ENCODE results near the gene RHAG.

Gene RHAG

GRCh38 chr6:49653942-49654341 is 17.3 kb upstream of the RHAG start:
- H3K36me3 ChIP-seq (ENCODE audit: control insufficient read depth, insufficient read depth, low read length) = no peaks in the 10 kb centered on the region
- no peak overlapping the region for H3K4me3 ChIP-seq (ENCODE audit: low read length)
- no peak overlapping the region for H3K27ac ChIP-seq (ENCODE audit: low read length)
- no peak for DNase-seq (ENCODE audit: low read depth, low spot score)
- H3K9me3 ChIP-seq (ENCODE audit: control insufficient read depth, insufficient read depth, low read length) = no peaks in the 10 kb centered on the region
- WGBS (ENCODE audit: insufficient coverage, insufficient read length) = no CpG with 5 or more reads among the region's 1 CpG
- no peaks in the 10 kb centered on the region for H3K27me3 ChIP-seq (ENCODE audit: control insufficient read depth, insufficient read depth, low read length)
- H3K4me1 ChIP-seq (ENCODE audit: control insufficient read depth, insufficient read depth, low read length) = no peaks in the 10 kb centered on the region

GRCh38 chr6:49653438-49653837 is 16.8 kb upstream of the RHAG start:
- H3K9me3 ChIP-seq (ENCODE audit: control insufficient read depth, insufficient read depth, low read length) = no peaks in the 10 kb centered on the region
- H3K36me3 ChIP-seq (ENCODE audit: control insufficient read depth, insufficient read depth, low read length) = no peaks in the 10 kb centered on the region
- WGBS (ENCODE audit: insufficient coverage, insufficient read length) = no CpG with 5 or more reads among the region's 2 CpGs
- no peaks in the 10 kb centered on the region for H3K4me1 ChIP-seq (ENCODE audit: control insufficient read depth, insufficient read depth, low read length)
- H3K27me3 ChIP-seq (ENCODE audit: control insufficient read depth, insufficient read depth, low read length) = no peaks in the 10 kb centered on the region
- no peak overlapping the region for H3K4me3 ChIP-seq (ENCODE audit: low read length)
- no peak overlapping the region for H3K27ac ChIP-seq (ENCODE audit: low read length)
- no peak for DNase-seq (ENCODE audit: low read depth, low spot score)

GRCh38 chr6:49651239-49651638 is 14.6 kb upstream of the RHAG start:
- no peak for DNase-seq (ENCODE audit: low read depth, low spot score)
- WGBS (ENCODE audit: insufficient coverage, insufficient read length) = no CpG with 5 or more reads among the region's 2 CpGs
- no peaks in the 10 kb centered on the region for H3K9me3 ChIP-seq (ENCODE audit: control insufficient read depth, insufficient read depth, low read length)

GRCh38 chr6:49649988-49650387 is 13.3 kb upstream of the RHAG start:
- no peak for DNase-seq (ENCODE audit: low read depth, low spot score)
- Histone ChIP-seq H3K4me1 (ENCODE audit: control insufficient read depth, insufficient read depth, low read length) (no peaks in the 10 kb centered on the region), H3K36me3 (ENCODE audit: control insufficient read depth, insufficient read depth, low read length) (no peaks in the 10 kb centered on the region), H3K4me3 (ENCODE audit: low read length) (no peak overlapping the region), H3K27ac (ENCODE audit: low read length) (no peak overlapping the region), H3K9me3 (ENCODE audit: control insufficient read depth, insufficient read depth, low read length) (no peaks in the 10 kb centered on the region), H3K27me3 (ENCODE audit: control insufficient read depth, insufficient read depth, low read length) (no peaks in the 10 kb centered on the region)
- WGBS (ENCODE audit: insufficient coverage, insufficient read length) = no CpG with 5 or more reads among the region's 1 CpG

More at GRCh38 chr6:49651239-49651638, 14.6 kb upstream of the RHAG start:
- H3K27me3 ChIP-seq (ENCODE audit: control insufficient read depth, insufficient read depth, low read length) = no peaks in the 10 kb centered on the region
- no peaks in the 10 kb centered on the region for H3K4me1 ChIP-seq (ENCODE audit: control insufficient read depth, insufficient read depth, low read length)
- no peak overlapping the region for H3K4me3 ChIP-seq (ENCODE audit: low read length)
- H3K36me3 ChIP-seq (ENCODE audit: control insufficient read depth, insufficient read depth, low read length) = no peaks in the 10 kb centered on the region
- H3K27ac ChIP-seq (ENCODE audit: low read length) = no peak overlapping the region

- no peaks in the 10 kb centered on the region for H3K27me3 ChIP-seq (ENCODE audit: control insufficient read depth, insufficient read depth, low read length)
- no peaks in the 10 kb centered on the region for H3K4me1 ChIP-seq (ENCODE audit: control insufficient read depth, insufficient read depth, low read length)
- no peaks in the 10 kb centered on the region for H3K9me3 ChIP-seq (ENCODE audit: control insufficient read depth, insufficient read depth, low read length)
- no peak for DNase-seq (ENCODE audit: low read depth, low spot score)
- H3K4me3 ChIP-seq (ENCODE audit: low read length) = no peak overlapping the region
- no peak overlapping the region for H3K27ac ChIP-seq (ENCODE audit: low read length)
- no peaks in the 10 kb centered on the region for H3K36me3 ChIP-seq (ENCODE audit: control insufficient read depth, insufficient read depth, low read length)
These were observed 11.4 kb upstream of the RHAG start for GRCh38 chr6:49648036-49648435.

- WGBS (ENCODE audit: insufficient coverage, insufficient read length) = no CpG with 5 or more reads among the region's 2 CpGs
These were observed 10.8 kb upstream of the RHAG start for GRCh38 chr6:49647476-49647875.

GRCh38 chr6:49646942-49647341 is 10.3 kb upstream of the RHAG start:
- no peaks in the 10 kb centered on the region for H3K27me3 ChIP-seq (ENCODE audit: control insufficient read depth, insufficient read depth, low read length)
- no peaks in the 10 kb centered on the region for H3K4me1 ChIP-seq (ENCODE audit: control insufficient read depth, insufficient read depth, low read length)
- no peaks in the 10 kb centered on the region for H3K9me3 ChIP-seq (ENCODE audit: control insufficient read depth, insufficient read depth, low read length)
- WGBS (ENCODE audit: insufficient coverage, insufficient read length) = no CpG with 5 or more reads among the region's 4 CpGs
- no peak for DNase-seq (ENCODE audit: low read depth, low spot score)
- no peaks in the 10 kb centered on the region for H3K36me3 ChIP-seq (ENCODE audit: control insufficient read depth, insufficient read depth, low read length)
- no peak overlapping the region for H3K27ac ChIP-seq (ENCODE audit: low read length)
- no peak overlapping the region for H3K4me3 ChIP-seq (ENCODE audit: low read length)

More at GRCh38 chr6:49647476-49647875, 10.8 kb upstream of the RHAG start:
- Histone ChIP-seq H3K4me1 (ENCODE audit: control insufficient read depth, insufficient read depth, low read length) (no peaks in the 10 kb centered on the region), H3K27me3 (ENCODE audit: control insufficient read depth, insufficient read depth, low read length) (no peaks in the 10 kb centered on the region), H3K4me3 (ENCODE audit: low read length) (no peak overlapping the region), H3K36me3 (ENCODE audit: control insufficient read depth, insufficient read depth, low read length) (no peaks in the 10 kb centered on the region), H3K27ac (ENCODE audit: low read length) (no peak overlapping the region), H3K9me3 (ENCODE audit: control insufficient read depth, insufficient read depth, low read length) (no peaks in the 10 kb centered on the region)
- DNase-seq (ENCODE audit: low read depth, low spot score) = no peak

GRCh38 chr6:49646130-49646824 is 9.6 kb upstream of the RHAG start:
- Histone ChIP-seq H3K27me3 (ENCODE audit: control insufficient read depth, insufficient read depth, low read length) (no peaks in the 10 kb centered on the region), H3K4me3 (ENCODE audit: low read length) (no peak overlapping the region), H3K4me1 (ENCODE audit: control insufficient read depth, insufficient read depth, low read length) (no peaks in the 10 kb centered on the region), H3K36me3 (ENCODE audit: control insufficient read depth, insufficient read depth, low read length) (no peaks in the 10 kb centered on the region), H3K27ac (ENCODE audit: low read length) (no peak overlapping the region), H3K9me3 (ENCODE audit: control insufficient read depth, insufficient read depth, low read length) (no peaks in the 10 kb centered on the region)
- WGBS (ENCODE audit: insufficient coverage, insufficient read length) = no CpG with 5 or more reads among the region's 3 CpGs
- no peak for DNase-seq (ENCODE audit: low read depth, low spot score)

- Histone ChIP-seq H3K36me3 (ENCODE audit: control insufficient read depth, insufficient read depth, low read length) (no peaks in the 10 kb centered on the region), H3K27ac (ENCODE audit: low read length) (no peak overlapping the region), H3K4me3 (ENCODE audit: low read length) (no peak overlapping the region), H3K27me3 (ENCODE audit: control insufficient read depth, insufficient read depth, low read length) (no peaks in the 10 kb centered on the region), H3K9me3 (ENCODE audit: control insufficient read depth, insufficient read depth, low read length) (no peaks in the 10 kb centered on the region), H3K4me1 (ENCODE audit: control insufficient read depth, insufficient read depth, low read length) (no peaks in the 10 kb centered on the region)
- 100% methylated on average over 1 of the region's 3 CpGs for WGBS (ENCODE audit: insufficient coverage, insufficient read length)
- DNase-seq (ENCODE audit: low read depth, low spot score) = no peak
These were observed 8.5 kb upstream of the RHAG start for GRCh38 chr6:49645139-49645538.

- no peaks in the 10 kb centered on the region for H3K9me3 ChIP-seq (ENCODE audit: control insufficient read depth, insufficient read depth, low read length)
- no peaks in the 10 kb centered on the region for H3K36me3 ChIP-seq (ENCODE audit: control insufficient read depth, insufficient read depth, low read length)
- WGBS (ENCODE audit: insufficient coverage, insufficient read length) = no CpG with 5 or more reads among the region's 5 CpGs
- no peak for DNase-seq (ENCODE audit: low read depth, low spot score)
- H3K27ac ChIP-seq (ENCODE audit: low read length) = no peak overlapping the region
- no peaks in the 10 kb centered on the region for H3K4me1 ChIP-seq (ENCODE audit: control insufficient read depth, insufficient read depth, low read length)
- no peaks in the 10 kb centered on the region for H3K27me3 ChIP-seq (ENCODE audit: control insufficient read depth, insufficient read depth, low read length)
- no peak overlapping the region for H3K4me3 ChIP-seq (ENCODE audit: low read length)
These were observed 2.7 kb upstream of the RHAG start for GRCh38 chr6:49639177-49639817.

- DNase-seq (ENCODE audit: low read depth, low spot score) = no peak
- H3K27me3 ChIP-seq (ENCODE audit: control insufficient read depth, insufficient read depth, low read length) = no peaks in the 10 kb centered on the region
- H3K4me1 ChIP-seq (ENCODE audit: control insufficient read depth, insufficient read depth, low read length) = no peaks in the 10 kb centered on the region
- H3K36me3 ChIP-seq (ENCODE audit: control insufficient read depth, insufficient read depth, low read length) = no peaks in the 10 kb centered on the region
- no peaks in the 10 kb centered on the region for H3K9me3 ChIP-seq (ENCODE audit: control insufficient read depth, insufficient read depth, low read length)
- H3K4me3 ChIP-seq (ENCODE audit: low read length) = no peak overlapping the region
- H3K27ac ChIP-seq (ENCODE audit: low read length) = no peak overlapping the region
- WGBS (ENCODE audit: insufficient coverage, insufficient read length) = no CpG with 5 or more reads among the region's 3 CpGs
These were observed 702 bp upstream of the RHAG start for GRCh38 chr6:49637350-49637731.

Data from iPS DF 6.9 (cell line).